G401 (cell line): Measurements from ENCODE around the gene TBCE. TPM values are rescaled to one million over a fixed set of nuclear protein-coding genes. Genes with fewer than 3 reads are reported as not detected.
A peak's percentile ranks its signal among the peaks of the same experiment; 100 is the strongest.

Source experiments
- DNase-seq: peaks from one replicate; pipeline ENCODE4 v3.0.0-alpha.2; 2015; ENCODE audit warnings: low spot score
- in situ Hi-C: cut with HindIII; loops from 2 replicates; pipeline ENCODE4 v1.10.0; 2016; ENCODE audit warnings: low sequenced_read_pairs, mixed read lengths
- total RNA-seq: library from RNA; depleted of rRNA; stranded (reverse); fragments of >200 nt; shearing (Covaris generic); gene quantifications from 2 replicates; pipeline ENCODE4 v1.2.3, GENCODE V29; 2014; rRNA removed

TBCE gene, protein sequence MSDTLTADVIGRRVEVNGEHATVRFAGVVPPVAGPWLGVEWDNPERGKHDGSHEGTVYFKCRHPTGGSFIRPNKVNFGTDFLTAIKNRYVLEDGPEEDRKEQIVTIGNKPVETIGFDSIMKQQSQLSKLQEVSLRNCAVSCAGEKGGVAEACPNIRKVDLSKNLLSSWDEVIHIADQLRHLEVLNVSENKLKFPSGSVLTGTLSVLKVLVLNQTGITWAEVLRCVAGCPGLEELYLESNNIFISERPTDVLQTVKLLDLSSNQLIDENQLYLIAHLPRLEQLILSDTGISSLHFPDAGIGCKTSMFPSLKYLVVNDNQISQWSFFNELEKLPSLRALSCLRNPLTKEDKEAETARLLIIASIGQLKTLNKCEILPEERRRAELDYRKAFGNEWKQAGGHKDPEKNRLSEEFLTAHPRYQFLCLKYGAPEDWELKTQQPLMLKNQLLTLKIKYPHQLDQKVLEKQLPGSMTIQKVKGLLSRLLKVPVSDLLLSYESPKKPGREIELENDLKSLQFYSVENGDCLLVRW
- total RNA-seq: 59.9 and 69.7 TPM in 2 replicates

GRCh38 chr1:235367000-235367908, at the start of gene TBCE:
Gene TBCE, plus strand, starts transcription at chr1:235367427. Its CDS starts 12,623 bp downstream, at chr1:235380050.
- peak; percentile 99 for DNase-seq
- in situ Hi-C loops: no loop called here

DNA sequence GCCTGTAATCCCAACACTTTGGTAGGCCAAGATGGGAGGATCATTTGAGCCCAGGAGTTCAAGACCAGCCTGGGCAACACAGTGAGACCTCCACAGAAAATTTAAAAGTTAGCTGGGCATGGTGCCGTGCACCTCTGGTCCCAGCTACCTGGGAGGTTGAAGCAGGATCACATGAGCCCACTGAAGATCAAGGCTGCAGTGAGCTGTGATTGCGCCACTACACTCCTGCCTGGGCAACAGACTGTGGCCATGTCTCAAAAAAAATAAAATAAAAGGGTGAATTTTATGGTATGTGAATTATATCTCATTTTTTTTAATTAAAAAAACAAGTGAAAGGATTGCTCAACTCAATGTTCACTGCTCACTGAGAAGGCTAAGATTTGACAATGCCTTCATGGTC, 48.0 kb upstream of the TBCE start:
- in situ Hi-C loops: no loop called here
- DNase-seq: no peak

DNA sequence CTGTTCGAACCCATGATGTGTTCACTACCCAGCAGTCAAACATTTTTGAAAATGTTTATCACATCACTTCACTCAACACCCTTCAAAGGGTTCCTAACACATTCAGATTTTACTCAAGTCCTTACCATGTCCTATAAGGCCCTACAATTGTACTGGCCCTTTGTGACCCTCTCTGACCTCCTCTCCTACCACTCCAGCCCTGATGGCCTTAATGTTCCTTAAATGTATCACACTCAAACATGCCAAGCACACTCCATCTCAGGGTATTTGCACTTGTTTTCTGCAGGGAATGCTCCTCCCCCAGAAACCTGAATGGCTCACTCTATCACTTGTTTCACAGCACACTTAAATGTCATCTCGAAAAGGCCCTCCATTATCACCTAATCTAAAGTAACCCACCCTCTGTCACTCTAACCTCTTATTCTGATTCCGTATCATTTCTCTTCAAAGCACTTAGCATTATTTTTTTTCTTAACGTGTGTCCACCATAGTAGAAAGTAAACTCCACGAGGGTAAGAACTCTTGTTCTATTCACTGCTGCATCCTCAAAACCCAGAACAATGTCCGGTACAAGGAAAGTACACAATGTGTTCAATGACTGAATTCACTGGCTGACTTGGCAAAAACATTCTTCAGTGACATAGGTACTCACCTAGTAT, 46.6 kb upstream of the TBCE start:
- in situ Hi-C loops: no loop called here
- DNase-seq: no peak

- in situ Hi-C loops: no loop called here
- DNase-seq: no peak
Measured at GRCh38 chr1:235324296-235324695, 42.9 kb upstream of the TBCE start.

DNA sequence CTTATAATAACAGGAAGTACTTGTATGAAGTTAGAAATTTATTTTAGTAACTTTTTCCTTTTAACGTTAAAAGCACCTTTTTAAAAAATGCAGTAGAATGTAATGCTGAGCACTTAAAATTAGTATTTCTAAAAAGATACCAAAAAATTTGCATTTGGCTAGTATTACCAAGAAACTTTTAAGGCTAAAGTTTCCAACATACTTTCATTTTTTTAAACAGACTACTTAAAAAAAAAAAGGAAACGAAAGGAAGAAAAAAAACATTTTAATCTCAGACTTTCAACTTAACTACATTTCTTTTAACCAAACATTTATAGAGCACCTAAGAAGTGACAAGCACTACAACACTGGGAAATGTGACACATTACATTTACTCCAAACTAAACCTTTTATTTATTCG, 42.1 kb upstream of the TBCE start:
- no peak for DNase-seq
- in situ Hi-C loops: no loop called here

DNA sequence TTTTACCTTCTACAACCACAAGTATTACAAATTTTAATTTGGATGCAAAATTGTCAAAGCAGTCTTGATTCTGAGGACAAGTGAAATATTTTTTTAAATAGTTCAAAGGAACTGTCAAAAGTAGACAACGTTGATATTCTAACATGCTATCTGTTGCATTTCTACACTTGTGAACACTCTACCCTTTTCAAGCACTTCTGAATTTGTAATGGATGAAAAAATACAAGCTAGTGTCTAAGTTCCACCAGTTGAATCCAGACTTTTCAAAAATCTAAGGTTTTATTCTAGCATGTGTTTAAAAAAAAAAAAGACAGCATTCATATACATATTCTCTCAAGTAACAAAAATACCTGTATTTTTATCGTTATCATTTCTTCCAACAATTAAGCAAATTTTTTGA, 41.4 kb upstream of the TBCE start:
- DNase-seq: no peak
- in situ Hi-C loops: no loop called here

DNA sequence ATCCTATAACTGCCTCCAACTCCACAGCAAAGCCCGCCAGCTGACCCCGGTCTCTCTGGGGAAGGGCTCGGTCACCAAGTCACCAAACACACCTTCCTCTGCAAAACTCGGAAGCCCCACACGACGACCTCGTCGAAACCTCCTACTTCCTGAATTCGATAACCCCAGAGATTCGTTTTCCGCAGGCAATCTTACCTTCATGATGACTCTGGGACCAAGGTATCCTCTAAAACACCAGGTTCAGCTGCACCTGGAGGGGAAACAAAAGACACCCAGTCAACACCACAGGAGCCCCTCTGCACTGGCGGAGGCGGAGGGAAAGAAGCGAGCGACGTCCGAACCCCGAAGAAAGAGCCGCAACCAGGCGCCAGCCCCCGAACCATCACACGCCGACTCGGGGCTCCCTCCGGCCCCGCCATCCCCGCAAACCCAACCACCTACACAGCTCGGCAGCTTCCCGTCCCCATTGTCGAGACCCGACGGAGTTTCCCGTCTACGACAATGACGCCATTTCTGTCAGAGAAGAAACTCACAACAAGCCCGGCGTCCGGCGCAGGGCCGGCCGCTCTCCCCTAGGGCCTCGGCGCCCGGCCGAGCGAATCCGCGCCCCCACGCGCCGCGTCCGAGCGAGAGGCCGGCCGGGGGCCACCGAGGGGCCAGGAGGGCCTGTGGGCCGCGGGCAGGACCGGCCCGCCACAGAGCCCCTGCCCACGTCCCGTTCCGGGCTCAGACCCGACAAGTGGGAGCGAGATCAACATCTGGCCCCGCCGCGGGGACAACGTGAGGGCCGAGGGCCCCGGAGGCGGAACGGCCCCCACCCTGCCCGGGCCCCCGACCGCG, 40.3 kb upstream of the TBCE start:
- DNase-seq: no peak
- in situ Hi-C loops: no loop called here

GRCh38 chr1:235327559-235328270, 39.5 kb upstream of the TBCE start, which contains the start of gene ARID4B:
Gene ARID4B, minus strand, starts transcription at chr1:235328179. Its CDS starts 1,260 bp downstream, at chr1:235326919.
- DNase-seq: no peak

DNA sequence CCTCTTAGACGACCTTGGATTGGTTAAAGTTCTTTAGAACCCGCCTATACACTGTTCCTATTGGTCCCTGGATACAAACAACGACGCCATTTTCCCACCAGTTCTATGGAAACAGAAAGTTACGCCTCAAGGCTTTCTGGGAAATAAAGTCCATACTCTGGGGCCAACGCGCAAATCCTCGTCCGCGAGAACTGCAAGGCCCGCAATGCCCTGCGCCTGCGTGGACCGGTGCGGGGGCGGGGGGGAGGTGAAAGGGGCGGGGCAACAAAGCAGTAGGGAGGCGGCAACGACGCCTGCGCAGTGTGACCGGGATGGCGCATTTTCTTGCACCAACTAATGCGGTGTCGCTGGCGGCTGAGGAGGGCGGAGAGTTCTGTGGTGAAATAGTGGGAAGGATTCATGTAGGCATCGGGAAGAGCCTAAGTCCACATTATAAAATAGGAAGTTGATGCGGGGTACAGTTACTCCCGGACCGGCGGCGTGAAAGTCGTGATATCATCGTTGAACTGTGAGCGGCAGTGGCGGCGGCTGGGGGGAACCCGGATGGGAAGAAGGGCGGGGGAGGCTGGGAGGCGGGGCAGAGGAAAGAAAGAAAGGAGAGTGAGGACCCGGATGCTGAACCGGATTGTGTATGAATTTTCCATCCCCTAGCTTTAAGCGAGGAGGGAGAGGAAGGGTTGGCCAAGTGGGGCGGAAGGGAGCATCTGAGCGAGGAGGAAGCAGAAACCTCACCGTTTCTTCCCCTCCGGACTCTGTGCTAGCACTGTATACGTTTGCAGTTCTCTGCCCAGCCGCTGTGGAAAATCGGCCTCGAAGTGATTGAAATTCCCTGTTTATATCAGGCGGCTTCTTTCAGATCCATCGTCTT, 38.7 kb upstream of the TBCE start, which contains the start of gene GGPS1:
TSS of gene GGPS1 (plus strand) at position 300 of the 868 bp plus-strand sequence. CDS start 6,695 bp downstream, outside the sequence.
- in situ Hi-C loops: no loop called here
- DNase-seq: peak; percentile 100

More at GRCh38 chr1:235327559-235328270, 39.5 kb upstream of the TBCE start, which contains the start of gene ARID4B:
- in situ Hi-C loops: no loop called here

DNA sequence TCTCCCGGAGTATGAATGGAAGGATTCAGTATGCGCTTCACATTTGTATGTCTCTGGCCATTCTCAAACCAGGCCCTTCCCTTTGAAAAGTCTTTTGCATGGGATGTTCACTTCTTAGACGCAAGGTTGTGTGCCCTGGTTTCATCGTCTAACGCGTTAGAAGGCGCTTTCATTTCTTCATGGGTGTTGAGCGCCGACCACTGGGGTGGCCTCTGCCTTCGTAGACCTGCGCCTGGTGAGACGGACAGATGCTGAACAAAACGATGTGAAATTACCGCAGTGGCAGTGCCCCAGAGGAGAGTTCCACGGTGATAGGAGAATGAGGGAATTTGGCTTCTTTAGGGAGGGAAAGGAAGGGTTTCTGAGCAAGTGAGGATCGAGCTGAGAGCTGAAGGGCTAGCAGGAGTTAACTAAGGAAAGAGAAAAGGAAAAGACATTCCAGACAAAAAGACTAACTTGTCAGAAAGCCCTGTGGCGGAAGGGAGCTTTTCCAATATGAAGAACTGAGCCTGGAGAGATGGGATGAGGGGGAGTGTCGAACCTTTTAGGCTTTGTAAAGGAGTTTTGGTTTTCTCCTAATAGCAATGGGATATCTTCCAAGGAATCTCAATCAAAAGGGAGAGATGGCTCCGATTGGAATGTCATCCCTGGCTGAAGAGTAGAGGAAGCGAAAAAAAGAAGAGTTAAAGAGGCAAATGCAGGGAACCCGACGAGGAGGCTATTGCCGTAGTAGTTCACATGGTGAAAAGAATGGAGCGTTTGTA, 37.9 kb upstream of the TBCE start:
- no peak for DNase-seq
- in situ Hi-C loops: no loop called here

DNA sequence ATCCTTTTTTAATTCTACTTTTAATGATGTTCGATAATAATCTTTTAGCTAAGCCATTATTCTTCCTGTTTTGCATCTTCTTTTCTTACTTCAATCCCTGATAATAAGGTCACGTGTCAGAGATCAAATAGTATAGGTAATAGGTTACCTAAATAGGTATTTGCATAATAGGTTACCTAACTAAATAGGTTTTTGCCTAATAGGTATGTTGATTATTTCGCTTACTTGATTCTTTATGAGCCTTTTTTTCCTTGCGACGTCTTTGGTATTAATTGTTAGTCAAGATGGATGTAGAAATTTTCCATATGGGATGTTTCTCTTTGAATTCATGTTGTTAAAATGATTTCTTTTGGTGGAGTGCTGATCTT, 36.3 kb upstream of the TBCE start:
- in situ Hi-C loops: no loop called here
- no peak for DNase-seq

DNA sequence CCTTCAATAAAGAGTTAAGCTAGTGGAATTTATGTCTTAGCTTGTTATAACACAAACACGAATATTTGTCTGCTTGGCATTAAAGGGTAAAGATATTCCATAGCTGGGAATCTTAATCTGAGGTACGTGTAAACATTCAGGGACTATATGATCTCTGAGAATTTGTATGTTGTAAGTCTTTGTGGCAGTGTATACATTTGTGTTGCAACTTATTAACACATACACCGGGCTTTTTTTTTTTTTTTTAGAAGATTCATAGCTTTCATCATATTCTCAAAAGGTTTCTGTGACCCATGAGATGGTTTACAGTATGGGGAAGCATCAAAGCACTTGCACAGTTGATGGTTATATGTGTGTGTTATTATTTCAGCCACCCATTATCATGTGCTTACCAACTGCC, 35.8 kb upstream of the TBCE start:
- no peak for DNase-seq
- in situ Hi-C loops: no loop called here

DNA sequence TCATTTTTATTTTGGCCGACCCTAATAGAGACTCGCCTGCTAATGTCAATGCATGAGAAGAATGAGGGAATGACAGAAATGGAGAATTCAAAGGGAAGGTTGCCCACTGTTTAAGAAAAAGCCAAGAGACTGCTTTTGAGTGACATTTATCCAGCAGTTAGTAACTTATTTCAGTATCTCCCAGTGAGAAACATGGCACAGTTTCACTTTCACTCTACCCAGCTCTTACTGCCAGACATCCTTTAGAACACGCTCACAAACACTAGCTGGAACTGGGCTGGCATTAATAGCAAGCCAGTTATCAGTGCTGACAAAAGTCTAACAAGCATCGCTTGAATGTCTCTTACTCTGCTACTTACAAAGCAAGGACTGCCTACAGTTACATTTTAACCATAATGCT, 30.3 kb upstream of the TBCE start:
- in situ Hi-C loops: no loop called here
- no peak for DNase-seq

GRCh38 chr1:235339746-235340145, 27.5 kb upstream of the TBCE start:
- DNase-seq: no peak
- in situ Hi-C loops: no loop called here

- in situ Hi-C loops: no loop called here
- no peak for DNase-seq
Measured at GRCh38 chr1:235341334-235341733, 25.9 kb upstream of the TBCE start.

- DNase-seq: no peak
- in situ Hi-C loops: no loop called here
Measured at GRCh38 chr1:235342039-235342438, 25.2 kb upstream of the TBCE start.
